ENCODE results near the gene RBM44.

Gene RBM44

DNA sequence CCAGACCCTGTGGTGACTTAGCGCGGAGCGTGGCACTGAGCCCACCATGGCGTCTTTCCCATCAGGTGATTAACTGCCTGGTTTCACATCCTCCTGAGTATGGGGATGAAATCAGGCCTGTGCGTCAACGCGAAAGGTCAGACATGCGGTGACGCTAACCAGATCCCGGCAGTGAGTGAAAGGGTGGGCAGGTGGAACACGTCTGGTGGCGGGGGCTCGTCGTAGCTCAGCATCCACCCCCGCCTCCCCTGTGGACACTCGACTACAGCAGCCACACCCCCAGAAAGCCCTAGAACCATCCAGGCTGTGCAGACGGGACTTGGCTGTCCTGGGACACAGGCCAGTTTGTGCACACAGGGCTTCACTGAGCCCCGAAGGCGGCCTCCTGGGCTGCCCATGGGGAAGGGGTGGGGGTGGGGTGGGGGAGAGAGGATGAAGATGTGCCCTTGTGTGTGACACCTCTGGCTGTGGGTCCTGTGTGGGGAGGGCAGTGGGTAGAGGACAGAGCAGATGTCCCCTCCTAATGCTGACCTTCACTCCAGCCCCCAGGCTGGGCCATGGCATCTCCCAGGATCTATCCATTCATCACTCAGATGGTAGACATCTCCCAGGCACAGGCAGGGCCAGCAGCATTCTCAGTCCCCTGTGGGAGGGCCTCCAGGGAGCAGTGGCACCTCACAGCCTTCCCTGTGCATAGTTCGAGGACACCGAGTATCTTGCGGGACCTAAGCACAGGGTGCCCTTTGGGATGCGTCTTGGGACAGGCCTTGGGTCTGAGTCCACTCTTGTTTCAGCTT lies 88.3 kb downstream of the RBM44 start:
- DNase-seq = no peak

DNA sequence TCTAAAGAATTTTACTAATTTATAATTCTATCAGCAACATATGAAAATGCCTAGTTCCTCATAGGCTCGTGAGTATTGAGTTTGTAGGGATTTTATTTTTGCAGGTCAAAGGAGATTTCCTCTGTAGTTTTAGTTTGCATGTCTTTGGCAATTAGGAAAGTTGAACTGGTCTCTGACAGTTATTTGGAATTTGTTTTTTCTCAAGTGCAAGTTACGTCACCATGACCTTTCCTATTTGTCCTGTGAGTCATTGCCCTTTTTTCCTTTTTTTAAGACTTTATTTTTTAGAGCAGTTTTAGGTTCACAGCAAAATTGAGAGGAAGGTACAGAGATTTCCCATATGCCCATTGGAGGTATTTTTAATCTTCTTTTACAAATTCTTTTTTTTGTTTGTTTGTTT lies 89.8 kb downstream of the RBM44 start:
- no peak for DNase-seq

- no peak for DNase-seq
These were observed 90.4 kb downstream of the RBM44 start for GRCh38 chr2:237889016-237889415.

DNA sequence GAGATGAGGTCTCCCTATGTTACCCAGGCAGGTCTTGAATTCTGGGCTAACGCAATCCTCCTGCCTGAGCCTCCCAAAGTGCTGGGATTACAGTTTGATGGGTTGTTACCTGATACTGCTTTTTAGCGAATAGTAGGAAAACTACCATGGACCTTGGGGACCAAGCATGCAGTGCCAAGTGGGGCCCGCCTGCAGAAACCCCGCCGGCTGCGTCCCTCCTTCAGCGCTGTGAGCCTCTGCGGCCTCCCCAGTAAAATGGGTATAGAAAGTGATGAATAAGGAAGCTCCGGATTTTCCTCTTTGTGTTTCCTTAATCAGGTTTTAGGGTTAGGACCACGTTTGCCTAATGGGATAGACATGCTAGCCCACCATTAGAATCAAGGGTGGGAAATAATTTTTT lies 91.2 kb downstream of the RBM44 start:
- DNase-seq = no peak

All from stimulated activated CD4-positive, alpha-beta T cell treated with anti-CD3 and anti-CD28 coated beads, Interleukin-4, amount 100 ng/mL, for 1 hour (primary cell).